ENCODE results near the gene GDNF. TPM values are rescaled to one million over a fixed set of nuclear protein-coding genes. Genes with fewer than 3 reads are reported as not detected.
"Not testable (repeated sequence)": the region's sequence is repeated elsewhere in the genome, so short reads cannot be mapped to it uniquely, and the experiment has no call there.

GDNF gene
- total RNA-seq, 2 experiments from 2014 or later: not detected

DNA sequence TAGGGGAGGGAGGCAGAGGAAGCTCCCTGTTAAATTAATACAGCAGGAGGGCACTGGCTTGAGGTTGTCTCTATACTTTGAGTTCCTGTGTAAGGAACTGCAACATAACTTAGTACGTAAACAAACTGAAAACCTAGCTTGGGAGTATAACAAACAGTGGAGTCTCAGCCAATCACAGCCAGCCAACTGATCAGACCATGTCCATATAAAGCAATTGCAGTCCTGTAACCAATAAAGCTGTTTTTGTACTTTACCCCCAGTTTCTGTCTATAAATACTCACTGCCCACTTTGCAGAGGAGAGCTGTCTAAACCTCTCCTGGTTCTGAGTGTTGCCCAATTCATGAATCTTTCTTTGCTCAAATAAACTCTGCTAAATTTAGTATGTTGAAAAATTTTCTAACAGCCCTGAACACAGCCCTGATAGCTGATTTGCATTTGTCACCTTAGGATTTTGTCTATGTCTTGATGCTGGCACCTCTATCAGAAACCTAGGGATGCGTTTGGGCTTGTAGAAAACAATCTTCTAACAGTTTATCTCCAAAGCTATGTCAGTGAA is 39.9 kb downstream of the GDNF start:
- CTCF ChIA-PET: no interaction called here
- no peaks in the 10 kb centered on the region for H3K36me3 Mint-ChIP-seq (ENCODE audit: low read depth)

DNA sequence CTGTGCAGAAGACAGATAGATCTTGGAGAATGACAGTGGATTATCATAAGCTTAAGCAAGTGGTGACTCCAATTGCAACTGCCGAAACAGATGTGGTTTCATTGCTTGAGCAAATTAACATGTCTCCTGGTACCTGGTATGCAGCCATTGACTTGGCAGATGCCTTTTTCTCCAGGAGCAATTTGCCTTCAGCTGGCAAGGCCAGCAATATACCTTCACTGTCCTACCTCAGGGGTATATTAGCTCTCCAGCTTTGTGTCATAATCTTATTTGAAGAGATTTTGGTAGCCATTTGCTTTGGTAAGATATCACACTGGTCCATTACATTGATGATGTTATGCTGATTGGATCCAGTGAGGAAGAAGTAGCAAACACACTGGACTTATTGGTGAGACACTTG is 43.4 kb downstream of the GDNF start:
- POLR2A ChIA-PET; H3K27me3 Mint-ChIP-seq; intact Hi-C loops (cut with micrococcal nuclease); DNase-seq; ATAC-seq; H3K27ac Mint-ChIP-seq; H3K4me1 Mint-ChIP-seq (ENCODE audit: low read depth); H3K9me3 Mint-ChIP-seq; H3K36me3 Mint-ChIP-seq (ENCODE audit: low read depth); CTCF ChIA-PET; H3K4me3 Mint-ChIP-seq: not testable (repeated sequence)

More for the DNA sequence above, 39.9 kb downstream of the GDNF start:
- ATAC-seq (no peak), DNase-seq (no peak)
- TF ChIP-seq, protein P1, sequence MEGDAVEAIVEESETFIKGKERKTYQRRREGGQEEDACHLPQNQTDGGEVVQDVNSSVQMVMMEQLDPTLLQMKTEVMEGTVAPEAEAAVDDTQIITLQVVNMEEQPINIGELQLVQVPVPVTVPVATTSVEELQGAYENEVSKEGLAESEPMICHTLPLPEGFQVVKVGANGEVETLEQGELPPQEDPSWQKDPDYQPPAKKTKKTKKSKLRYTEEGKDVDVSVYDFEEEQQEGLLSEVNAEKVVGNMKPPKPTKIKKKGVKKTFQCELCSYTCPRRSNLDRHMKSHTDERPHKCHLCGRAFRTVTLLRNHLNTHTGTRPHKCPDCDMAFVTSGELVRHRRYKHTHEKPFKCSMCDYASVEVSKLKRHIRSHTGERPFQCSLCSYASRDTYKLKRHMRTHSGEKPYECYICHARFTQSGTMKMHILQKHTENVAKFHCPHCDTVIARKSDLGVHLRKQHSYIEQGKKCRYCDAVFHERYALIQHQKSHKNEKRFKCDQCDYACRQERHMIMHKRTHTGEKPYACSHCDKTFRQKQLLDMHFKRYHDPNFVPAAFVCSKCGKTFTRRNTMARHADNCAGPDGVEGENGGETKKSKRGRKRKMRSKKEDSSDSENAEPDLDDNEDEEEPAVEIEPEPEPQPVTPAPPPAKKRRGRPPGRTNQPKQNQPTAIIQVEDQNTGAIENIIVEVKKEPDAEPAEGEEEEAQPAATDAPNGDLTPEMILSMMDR (IDR thresholded peaks at IDR 0.05): no peak
- intact Hi-C loops (cut with micrococcal nuclease): no loop called here
- POLR2A ChIA-PET: no interaction called here
- Mint-ChIP-seq H3K4me1 (ENCODE audit: low read depth) (no peaks in the 10 kb centered on the region), H3K9me3 (peaks cover 3% of the 10 kb centered on the region), H3K4me3 (no peak overlapping the region), H3K27me3 (no peaks in the 10 kb centered on the region), H3K27ac (no peak overlapping the region)

DNA sequence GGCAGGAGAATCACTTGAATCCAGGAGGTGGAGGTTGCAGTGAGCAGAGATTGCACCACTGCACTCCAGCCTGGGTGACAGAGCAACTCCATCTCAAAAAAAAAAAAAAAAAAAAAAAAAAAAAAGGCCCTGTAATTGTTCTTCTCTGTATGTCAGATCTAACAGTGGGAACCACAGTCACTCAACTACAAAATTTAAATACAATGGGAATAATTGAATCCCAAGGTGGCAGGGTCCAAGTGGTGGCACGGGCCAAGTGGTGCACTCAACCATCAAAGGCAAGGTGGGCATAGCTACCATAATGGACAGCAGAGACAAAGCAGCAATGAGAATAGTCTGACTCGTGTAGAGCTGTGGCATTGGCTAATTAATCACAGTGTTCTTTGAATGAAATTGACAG is 44.5 kb downstream of the GDNF start:
- H3K27ac Mint-ChIP-seq; H3K27me3 Mint-ChIP-seq; H3K36me3 Mint-ChIP-seq (ENCODE audit: low read depth); CTCF ChIA-PET; H3K4me3 Mint-ChIP-seq; ATAC-seq; intact Hi-C loops (cut with micrococcal nuclease); H3K4me1 Mint-ChIP-seq (ENCODE audit: low read depth); POLR2A ChIA-PET; DNase-seq; H3K9me3 Mint-ChIP-seq: not testable (repeated sequence)

DNA sequence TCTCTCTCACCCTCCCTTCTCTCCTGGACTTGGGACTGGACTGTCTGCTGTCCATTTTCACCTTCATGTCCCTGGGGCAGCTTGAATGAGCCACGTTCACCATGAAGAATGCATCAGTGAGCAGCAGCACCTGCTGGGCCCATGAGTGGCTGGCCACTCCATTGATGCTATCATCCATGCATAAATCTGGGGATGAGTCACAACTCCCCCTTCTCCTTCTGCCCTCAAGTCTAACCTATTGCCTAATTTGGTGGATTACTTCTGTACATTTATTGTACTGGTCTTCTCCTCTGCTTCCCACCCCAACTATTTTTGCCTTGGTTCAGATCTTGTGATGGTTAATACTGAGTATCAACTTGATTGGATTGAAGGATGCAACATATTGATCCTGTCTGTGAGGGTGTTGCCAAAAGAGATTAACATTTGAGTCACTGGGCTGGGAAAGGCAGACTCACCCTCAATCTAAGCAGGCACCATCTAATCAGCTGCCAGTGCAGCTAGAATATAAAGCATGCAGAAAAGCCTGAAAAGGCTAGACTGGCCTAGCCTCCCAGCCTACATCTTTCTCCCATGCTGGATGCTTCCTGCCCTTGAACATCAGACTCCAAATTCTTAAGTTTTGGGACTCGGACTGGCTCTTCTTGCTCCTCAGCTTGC is 46.7 kb downstream of the GDNF start:
- POLR2A ChIA-PET: no interaction called here
- Mint-ChIP-seq H3K4me1 (ENCODE audit: low read depth) (no peaks in the 10 kb centered on the region), H3K27ac (no peak overlapping the region), H3K36me3 (ENCODE audit: low read depth) (no peaks in the 10 kb centered on the region), H3K9me3 (peaks cover 7% of the 10 kb centered on the region), H3K27me3 (peaks cover 2% of the 10 kb centered on the region), H3K4me3 (no peak overlapping the region)
- intact Hi-C loops (cut with micrococcal nuclease): no loop called here
- TF ChIP-seq, protein P1 (IDR thresholded peaks at IDR 0.05): no peak
- DNase-seq (no peak), ATAC-seq (no peak)
- CTCF ChIA-PET: no interaction called here

DNA sequence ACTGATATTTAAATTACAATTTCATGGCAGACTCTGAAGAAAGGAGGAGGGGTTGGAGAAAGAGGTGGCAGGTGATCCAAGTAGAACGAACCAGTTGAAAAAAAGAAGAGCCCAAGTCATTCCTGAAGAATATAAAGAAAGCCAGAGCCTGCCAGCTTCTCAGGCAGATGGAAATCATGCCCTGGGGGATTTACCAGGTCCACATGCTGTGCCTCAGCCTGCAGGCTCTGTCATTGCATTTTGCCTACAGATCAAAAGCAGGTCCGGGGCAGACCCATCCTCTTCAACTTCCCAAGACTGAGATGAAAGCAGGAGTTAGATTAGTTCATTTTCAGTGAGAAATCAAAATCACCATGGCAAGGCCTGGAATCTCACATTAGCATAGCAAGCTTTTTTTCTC is 48.5 kb downstream of the GDNF start:
- CTCF ChIA-PET: no interaction called here
- Mint-ChIP-seq H3K27ac (no peak overlapping the region), H3K4me3 (no peak overlapping the region), H3K4me1 (ENCODE audit: low read depth) (no peaks in the 10 kb centered on the region), H3K27me3 (peaks cover 2% of the 10 kb centered on the region), H3K9me3 (peaks cover 7% of the 10 kb centered on the region), H3K36me3 (ENCODE audit: low read depth) (no peaks in the 10 kb centered on the region)
- DNase-seq: no peak
- TF ChIP-seq, protein P1 (IDR thresholded peaks at IDR 0.05): no peak
- POLR2A ChIA-PET: no interaction called here
- intact Hi-C loops (cut with micrococcal nuclease): no loop called here
- no peak for ATAC-seq

DNA sequence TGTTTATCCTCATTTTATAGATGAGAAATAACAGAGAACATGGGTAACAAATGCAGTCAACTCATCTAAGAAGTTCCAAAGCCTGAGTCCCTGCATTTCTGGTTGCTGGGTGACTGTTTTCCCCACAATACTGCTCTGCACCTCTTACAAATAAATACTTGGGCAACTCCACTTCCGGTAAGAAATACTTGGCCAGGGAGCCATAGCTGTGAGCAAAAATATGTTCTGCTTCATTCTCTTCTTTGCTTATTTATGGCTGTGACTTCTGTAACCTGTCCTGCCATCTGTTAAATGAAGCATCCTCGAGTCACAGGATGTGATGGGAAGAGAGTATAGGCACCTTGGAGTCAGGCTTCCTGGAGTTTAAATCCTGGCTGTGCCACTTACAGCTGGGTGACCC is 49.9 kb downstream of the GDNF start:
- DNase-seq (no peak), ATAC-seq (no peak)
- Mint-ChIP-seq H3K27me3 (peaks cover 4% of the 10 kb centered on the region), H3K4me1 (ENCODE audit: low read depth) (no peaks in the 10 kb centered on the region), H3K27ac (no peak overlapping the region), H3K36me3 (ENCODE audit: low read depth) (no peaks in the 10 kb centered on the region), H3K9me3 (peaks cover 6% of the 10 kb centered on the region), H3K4me3 (no peak overlapping the region)
- ChIA-PET POLR2A (no interaction called here), CTCF (interaction anchor here (1.1 kb wide), 1 partner anchor 403 kb away, joined by 3 read pairs; no protein-coding TSS in a partner anchor)
- TF ChIP-seq, protein P1 (IDR thresholded peaks at IDR 0.05): no peak
- intact Hi-C loops (cut with micrococcal nuclease): no loop called here
